Measurements from ENCODE around the gene SCYL1.
"Not testable (repeated sequence)": the region's sequence is repeated elsewhere in the genome, so short reads cannot be mapped to it uniquely, and the experiment has no call there.

The SCYL1 gene

GRCh38 chr11:65506290-65506771, 18.6 kb upstream of the SCYL1 start:
- peak; percentile 39 for DNase-seq

GRCh38 chr11:65506772-65507505, 17.9 kb upstream of the SCYL1 start:
- DNase-seq, result peak; percentile 76

GRCh38 chr11:65512311-65512710, 12.6 kb upstream of the SCYL1 start:
- not testable (repeated sequence) for DNase-seq

GRCh38 chr11:65516135-65516968, 8.5 kb upstream of the SCYL1 start:
- no peak for DNase-seq

- not testable (repeated sequence) for DNase-seq
Observed at GRCh38 chr11:65518941-65519549, 5.8 kb upstream of the SCYL1 start.

- DNase-seq, result not testable (repeated sequence)
Observed at GRCh38 chr11:65521777-65522521, 2.9 kb upstream of the SCYL1 start.

GRCh38 chr11:65522718-65523630, 1.9 kb upstream of the SCYL1 start:
- DNase-seq, result not testable (repeated sequence)

- not testable (repeated sequence) for DNase-seq
Observed at GRCh38 chr11:65523631-65523968, 1.3 kb upstream of the SCYL1 start.

GRCh38 chr11:65524014-65524740, 706 bp upstream of the SCYL1 start:
- DNase-seq, result no peak

GRCh38 chr11:65525546-65526480, 930 bp downstream of the SCYL1 start:
- DNase-seq, result no peak

- no peak for DNase-seq
Observed at GRCh38 chr11:65526744-65527143, 1.9 kb downstream of the SCYL1 start.

- DNase-seq, result no peak
Observed at GRCh38 chr11:65528819-65529350, 4.0 kb downstream of the SCYL1 start.

GRCh38 chr11:65529475-65530156, 4.7 kb downstream of the SCYL1 start:
- DNase-seq, result no peak

GRCh38 chr11:65530157-65530496, 5.2 kb downstream of the SCYL1 start:
- DNase-seq, result no peak

GRCh38 chr11:65532388-65533064, 7.6 kb downstream of the SCYL1 start:
- no peak for DNase-seq

- no peak for DNase-seq
Observed at GRCh38 chr11:65535102-65535501, 10.2 kb downstream of the SCYL1 start.

GRCh38 chr11:65536412-65537295, 11.8 kb downstream of the SCYL1 start:
- no peak for DNase-seq

GRCh38 chr11:65537296-65537597, 12.4 kb downstream of the SCYL1 start:
- DNase-seq, result no peak

Measured in NCI-H748 treated with DMSO at 0.1 percent for 48 hours (cell line).